Activated naive CD4-positive, alpha-beta T cell treated with anti-CD3 and anti-CD28 coated beads, Interleukin-2, amount 50 U/mL, for 24 hours (primary cell): Measurements from ENCODE around the gene MACROD2.
"Not testable (repeated sequence)": the region's sequence is repeated elsewhere in the genome, so short reads cannot be mapped to it uniquely, and the experiment has no call there.

Experiments used
- H3K27ac Mint-ChIP-seq: one replicate; pipeline ENCODE4 v1.8.0; 2021; ENCODE audit warnings: mild to moderate bottlenecking, mixed read lengths
- H3K27me3 Mint-ChIP-seq: one replicate; pipeline ENCODE4 v1.8.0; 2021; ENCODE audit warnings: mixed read lengths
- H3K36me3 Mint-ChIP-seq: one replicate; pipeline ENCODE4 v1.8.0; 2021; ENCODE audit warnings: mixed read lengths
- H3K4me1 Mint-ChIP-seq: one replicate; pipeline ENCODE4 v1.8.0; 2021; ENCODE audit warnings: mixed read lengths
- H3K4me3 Mint-ChIP-seq: one replicate; pipeline ENCODE4 v1.8.0; 2021; ENCODE audit warnings: mild to moderate bottlenecking, mixed read lengths
- H3K9me3 Mint-ChIP-seq: one replicate; pipeline ENCODE4 v1.8.0; 2021; ENCODE audit warnings: mixed read lengths

Gene MACROD2

DNA sequence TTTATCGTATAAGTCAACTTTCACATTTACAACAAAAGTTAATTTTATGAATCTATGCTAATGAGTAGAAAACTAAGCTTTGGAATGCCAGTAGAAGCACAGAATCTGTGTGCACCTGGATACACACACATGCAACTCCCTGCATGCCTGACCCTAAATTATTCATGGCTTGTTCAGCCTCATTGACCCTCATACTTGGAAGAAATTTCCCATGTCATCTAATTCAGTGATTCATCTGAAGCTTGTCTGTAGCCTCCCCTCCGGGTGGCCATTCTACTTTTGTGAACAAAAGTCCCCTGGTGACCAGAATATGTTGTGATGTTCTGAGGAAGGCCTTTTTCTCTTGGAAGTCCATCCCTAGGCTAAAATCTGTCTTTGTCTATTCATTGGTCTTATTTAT is 1499.5 kb downstream of the MACROD2 start:
- H3K9me3 Mint-ChIP-seq = peaks cover 12% of the 10 kb centered on the region
- no peaks in the 10 kb centered on the region for H3K36me3 Mint-ChIP-seq
- no peak overlapping the region for H3K27ac Mint-ChIP-seq
- H3K27me3 Mint-ChIP-seq = no peaks in the 10 kb centered on the region
- H3K4me1 Mint-ChIP-seq = no peaks in the 10 kb centered on the region
- no peak overlapping the region for H3K4me3 Mint-ChIP-seq

DNA sequence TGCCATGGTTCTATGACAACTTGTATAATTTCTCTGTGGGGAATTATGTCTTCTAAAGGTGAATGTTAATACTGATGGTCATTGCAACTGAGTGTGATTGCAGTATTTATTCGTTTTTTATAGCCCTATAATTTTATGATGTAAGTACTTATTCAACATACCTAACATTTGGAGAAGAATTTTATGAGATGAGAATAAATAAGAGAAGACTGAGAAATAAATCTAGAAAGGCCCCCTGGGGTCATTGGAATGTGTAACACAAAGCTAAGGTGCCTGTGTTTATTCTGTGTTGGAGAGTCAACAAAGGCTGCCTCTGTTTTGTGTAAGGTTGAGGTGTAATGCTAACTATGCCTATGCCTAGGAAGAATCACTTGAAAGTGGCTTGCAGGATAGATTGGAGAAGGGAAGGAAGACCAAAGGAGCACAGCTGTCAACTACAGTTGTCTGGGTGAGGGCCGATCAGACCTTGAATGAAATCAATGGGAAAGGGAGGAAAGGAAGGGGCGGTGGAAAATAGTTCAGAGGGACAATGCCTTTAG is 1501.3 kb downstream of the MACROD2 start:
- H3K27me3 Mint-ChIP-seq = no peaks in the 10 kb centered on the region
- H3K4me3 Mint-ChIP-seq = no peak overlapping the region
- no peak overlapping the region for H3K27ac Mint-ChIP-seq
- H3K36me3 Mint-ChIP-seq = no peaks in the 10 kb centered on the region
- peaks cover 12% of the 10 kb centered on the region for H3K9me3 Mint-ChIP-seq
- H3K4me1 Mint-ChIP-seq = no peaks in the 10 kb centered on the region

DNA sequence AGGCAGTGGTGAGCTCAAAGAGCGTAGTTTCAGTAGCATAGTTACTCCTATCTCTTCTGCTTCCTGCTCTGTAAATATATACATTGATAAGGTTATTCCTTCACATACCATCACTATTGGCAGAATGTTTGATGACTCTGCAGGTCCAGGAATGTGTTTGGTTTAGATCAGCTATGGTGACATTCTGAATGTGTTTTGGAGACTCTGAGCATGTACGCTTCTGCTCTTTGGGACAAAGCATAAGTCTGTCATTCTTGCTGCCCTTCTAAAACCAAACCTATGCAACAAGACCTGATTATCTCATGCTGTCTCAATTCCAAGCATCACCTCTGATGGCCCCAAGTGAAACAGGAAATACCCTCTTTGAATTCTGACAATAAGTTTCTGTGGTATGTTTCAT is 1503.6 kb downstream of the MACROD2 start:
- no peaks in the 10 kb centered on the region for H3K36me3 Mint-ChIP-seq
- peaks cover 10% of the 10 kb centered on the region for H3K9me3 Mint-ChIP-seq
- H3K27ac Mint-ChIP-seq = no peak overlapping the region
- no peaks in the 10 kb centered on the region for H3K4me1 Mint-ChIP-seq
- no peaks in the 10 kb centered on the region for H3K27me3 Mint-ChIP-seq
- no peak overlapping the region for H3K4me3 Mint-ChIP-seq

DNA sequence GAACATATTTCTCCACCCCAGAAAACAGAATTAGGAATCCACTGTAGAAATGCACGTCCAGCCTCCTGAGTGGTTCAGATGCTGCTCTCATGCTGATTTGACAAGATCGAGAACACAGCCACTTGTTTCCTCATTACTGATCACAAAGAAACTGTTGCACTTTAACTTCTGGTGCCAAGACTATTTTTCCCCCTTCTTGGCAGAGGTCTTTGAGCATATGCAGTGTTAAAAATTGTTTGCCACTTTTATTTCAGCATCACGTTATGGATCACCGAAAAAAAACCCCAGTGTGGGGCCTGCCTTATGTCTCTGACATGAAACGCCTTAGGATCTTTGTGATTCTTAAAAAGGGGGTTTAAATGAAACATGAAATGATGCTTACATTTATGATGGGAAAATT is 1511.0 kb downstream of the MACROD2 start:
- H3K9me3 Mint-ChIP-seq = peaks cover 9% of the 10 kb centered on the region
- H3K4me3 Mint-ChIP-seq = no peak overlapping the region
- no peaks in the 10 kb centered on the region for H3K27me3 Mint-ChIP-seq
- no peak overlapping the region for H3K27ac Mint-ChIP-seq
- no peaks in the 10 kb centered on the region for H3K4me1 Mint-ChIP-seq
- no peaks in the 10 kb centered on the region for H3K36me3 Mint-ChIP-seq

DNA sequence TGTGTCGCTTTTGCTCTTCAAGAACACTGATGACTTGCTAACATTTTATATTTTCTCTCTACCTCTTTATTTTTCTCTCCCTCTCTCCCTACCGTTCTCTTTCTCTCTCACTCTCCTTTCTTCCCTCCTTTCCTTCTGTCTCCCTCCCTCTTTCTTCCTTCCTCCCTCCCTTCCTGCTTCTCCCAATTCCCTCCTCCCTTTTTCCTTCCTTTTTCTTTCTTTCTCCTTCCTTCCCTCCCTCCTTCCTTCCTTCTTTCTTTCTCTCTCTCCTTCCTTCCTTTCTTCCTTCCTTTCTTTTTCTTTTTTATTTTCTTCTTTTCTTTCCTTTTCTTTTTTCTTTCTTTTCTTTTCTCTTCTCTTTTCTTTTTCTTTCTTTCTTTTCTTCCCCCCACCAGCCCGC is 1511.8 kb downstream of the MACROD2 start:
- Mint-ChIP-seq H3K27ac (no peak overlapping the region), H3K27me3 (no peaks in the 10 kb centered on the region), H3K9me3 (peaks cover 9% of the 10 kb centered on the region), H3K4me1 (no peaks in the 10 kb centered on the region), H3K4me3 (no peak overlapping the region), H3K36me3 (no peaks in the 10 kb centered on the region)

DNA sequence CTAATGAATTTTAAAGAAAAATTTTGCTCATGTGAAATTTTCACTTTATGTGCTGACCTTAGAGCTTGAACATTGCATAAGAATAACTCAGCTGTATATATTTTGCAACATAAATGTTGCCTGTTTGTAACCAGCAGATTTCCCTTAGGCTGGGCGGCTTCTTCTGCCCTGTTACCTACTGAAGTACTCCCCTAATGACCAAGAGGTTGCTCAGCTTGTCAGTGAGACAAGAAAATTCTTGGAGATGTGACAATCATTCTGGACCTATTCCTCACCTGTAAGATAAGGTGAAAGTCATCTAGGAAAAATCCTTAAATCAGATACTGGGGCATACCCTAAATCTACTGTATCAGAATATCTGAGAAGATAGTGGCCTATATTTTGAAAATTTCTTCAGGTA is 1516.2 kb downstream of the MACROD2 start:
- Mint-ChIP-seq H3K4me1 (no peaks in the 10 kb centered on the region), H3K36me3 (no peaks in the 10 kb centered on the region), H3K27ac (no peak overlapping the region), H3K4me3 (no peak overlapping the region), H3K27me3 (no peaks in the 10 kb centered on the region), H3K9me3 (no peaks in the 10 kb centered on the region)

DNA sequence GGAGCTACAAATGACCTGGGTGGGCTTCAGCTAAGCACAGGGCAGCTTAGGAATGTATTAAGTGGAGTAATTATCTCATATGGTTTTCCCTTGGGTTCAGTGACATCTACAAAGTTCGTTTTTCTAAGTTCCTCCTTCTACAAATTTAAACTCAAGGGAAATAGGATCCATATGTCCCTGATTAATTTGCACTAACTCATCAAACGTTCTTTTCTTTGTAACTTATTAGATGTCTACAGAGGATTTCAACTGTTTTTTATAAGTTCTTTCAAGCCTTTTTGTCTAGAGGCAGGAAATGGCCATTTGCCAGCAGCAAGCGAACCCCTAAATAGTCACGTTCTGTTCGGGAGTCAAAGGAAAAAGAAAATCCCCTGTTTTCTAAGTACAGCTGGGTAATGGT is 1517.6 kb downstream of the MACROD2 start:
- no peaks in the 10 kb centered on the region for H3K27me3 Mint-ChIP-seq
- H3K4me3 Mint-ChIP-seq = no peak overlapping the region
- H3K36me3 Mint-ChIP-seq = no peaks in the 10 kb centered on the region
- H3K4me1 Mint-ChIP-seq = no peaks in the 10 kb centered on the region
- no peak overlapping the region for H3K27ac Mint-ChIP-seq
- H3K9me3 Mint-ChIP-seq = peaks cover 5% of the 10 kb centered on the region

DNA sequence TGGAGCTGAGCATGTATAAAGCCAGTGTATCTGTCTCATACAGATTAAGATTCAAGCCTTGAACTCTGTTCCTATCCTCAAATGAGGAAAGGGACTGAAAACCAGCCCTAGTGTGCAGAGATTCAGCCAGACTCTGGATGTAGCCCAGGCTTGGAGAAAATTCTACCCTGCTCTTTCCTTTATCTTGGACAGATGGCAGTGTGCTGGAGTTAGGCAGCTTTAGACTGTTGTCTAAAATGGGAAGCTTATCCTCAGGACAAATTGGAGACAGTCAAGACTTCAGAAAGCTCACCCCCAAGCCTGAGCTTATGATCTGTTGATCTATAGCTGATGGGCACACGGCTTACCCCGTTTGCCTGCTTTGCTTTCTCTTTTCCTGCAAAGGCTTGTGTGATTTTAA is 1520.4 kb downstream of the MACROD2 start:
- Mint-ChIP-seq H3K4me1 (no peaks in the 10 kb centered on the region), H3K36me3 (no peaks in the 10 kb centered on the region), H3K4me3 (no peak overlapping the region)

DNA sequence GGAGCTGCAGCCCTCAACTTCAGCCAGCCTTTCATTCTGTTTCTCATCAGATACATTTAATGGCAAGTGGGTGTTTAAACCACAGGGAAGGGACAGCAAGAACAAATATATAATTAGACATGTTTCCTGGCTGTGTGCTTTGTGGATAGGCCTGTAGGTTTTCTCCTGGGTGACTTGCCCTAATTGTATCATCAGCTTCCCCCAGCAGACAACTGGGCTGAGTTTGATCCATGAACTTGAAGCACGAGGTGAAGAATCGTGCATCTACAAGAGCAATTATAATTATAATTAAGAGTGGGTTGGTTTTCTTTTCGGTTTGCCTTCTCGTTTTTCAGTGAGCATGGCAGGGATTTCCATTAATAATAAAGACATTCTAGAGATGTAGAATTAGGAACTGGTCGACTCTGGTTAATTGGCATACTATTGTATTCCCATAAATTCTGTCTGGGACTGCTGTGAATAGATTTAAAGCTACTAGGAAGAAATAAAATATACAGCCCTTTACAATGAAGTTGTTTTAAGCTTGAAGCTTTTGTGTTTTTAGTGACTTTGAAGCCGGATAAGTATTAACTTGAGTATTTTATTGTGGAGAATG is 1525.7 kb downstream of the MACROD2 start:
- no peaks in the 10 kb centered on the region for H3K36me3 Mint-ChIP-seq
- no peaks in the 10 kb centered on the region for H3K4me1 Mint-ChIP-seq
- peaks cover 12% of the 10 kb centered on the region for H3K9me3 Mint-ChIP-seq
- no peak overlapping the region for H3K27ac Mint-ChIP-seq
- no peaks in the 10 kb centered on the region for H3K27me3 Mint-ChIP-seq
- H3K4me3 Mint-ChIP-seq = no peak overlapping the region

More for the DNA sequence above, 1520.4 kb downstream of the MACROD2 start:
- no peaks in the 10 kb centered on the region for H3K27me3 Mint-ChIP-seq
- H3K9me3 Mint-ChIP-seq = peaks cover 12% of the 10 kb centered on the region
- no peak overlapping the region for H3K27ac Mint-ChIP-seq

DNA sequence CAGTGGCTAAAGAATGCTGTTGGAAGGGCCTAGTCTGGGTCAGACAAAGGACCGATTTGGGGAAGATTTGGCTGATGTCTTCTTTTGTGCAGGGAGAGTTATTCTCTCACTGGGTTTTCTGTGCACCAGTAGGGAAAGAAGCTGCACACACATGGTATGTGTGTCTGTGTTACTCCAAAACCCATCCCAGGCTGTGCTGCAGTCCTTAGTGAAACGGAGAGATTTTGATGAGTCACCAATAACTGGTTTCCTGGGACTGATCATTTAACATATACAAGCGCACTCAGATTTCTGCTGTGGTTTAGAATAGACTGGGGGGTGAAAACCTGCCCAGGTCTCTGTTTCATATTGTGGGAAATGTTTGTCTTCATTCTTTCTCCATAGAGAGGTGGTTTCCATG is 1528.1 kb downstream of the MACROD2 start:
- H3K27ac Mint-ChIP-seq = no peak overlapping the region
- H3K4me1 Mint-ChIP-seq = no peaks in the 10 kb centered on the region
- no peaks in the 10 kb centered on the region for H3K36me3 Mint-ChIP-seq
- H3K9me3 Mint-ChIP-seq = peaks cover 7% of the 10 kb centered on the region
- no peaks in the 10 kb centered on the region for H3K27me3 Mint-ChIP-seq
- no peak overlapping the region for H3K4me3 Mint-ChIP-seq

DNA sequence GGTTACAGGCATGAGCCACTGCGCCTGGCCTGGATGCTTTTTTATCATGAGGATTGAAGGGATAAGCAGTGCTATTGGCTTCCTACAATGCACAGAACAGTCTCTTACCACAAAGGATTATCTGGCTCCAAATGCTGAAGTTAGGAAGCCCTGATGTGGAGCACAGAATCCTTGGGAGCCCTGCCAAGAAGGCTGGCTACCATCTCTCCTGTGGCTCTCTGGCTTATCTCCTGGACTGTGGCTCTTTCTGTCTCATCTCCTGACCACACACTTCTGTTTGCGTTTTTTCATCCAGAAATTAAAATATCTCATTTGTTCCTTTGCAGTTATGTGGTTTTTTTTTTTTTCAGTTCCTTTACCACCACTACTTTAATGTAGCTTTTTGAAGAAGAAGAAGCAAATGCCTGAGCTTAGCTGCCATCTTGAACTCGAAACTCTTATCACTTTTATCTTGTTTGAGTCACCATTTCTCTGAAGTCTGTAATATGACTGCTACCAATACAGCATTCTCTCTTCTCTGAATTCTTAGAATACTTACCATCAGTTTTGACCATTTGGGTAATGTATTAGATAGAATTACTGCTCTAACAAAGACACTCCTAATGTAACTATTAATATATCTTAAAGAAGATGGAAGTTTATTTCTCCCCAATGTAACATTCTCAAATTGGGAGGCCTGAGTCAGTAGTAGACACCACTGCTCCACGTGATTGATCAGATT is 1533.2 kb downstream of the MACROD2 start:
- Mint-ChIP-seq H3K27me3 (no peaks in the 10 kb centered on the region), H3K36me3 (no peaks in the 10 kb centered on the region), H3K4me3 (no peak overlapping the region), H3K27ac (no peak overlapping the region), H3K9me3 (peaks cover 4% of the 10 kb centered on the region), H3K4me1 (no peaks in the 10 kb centered on the region)

DNA sequence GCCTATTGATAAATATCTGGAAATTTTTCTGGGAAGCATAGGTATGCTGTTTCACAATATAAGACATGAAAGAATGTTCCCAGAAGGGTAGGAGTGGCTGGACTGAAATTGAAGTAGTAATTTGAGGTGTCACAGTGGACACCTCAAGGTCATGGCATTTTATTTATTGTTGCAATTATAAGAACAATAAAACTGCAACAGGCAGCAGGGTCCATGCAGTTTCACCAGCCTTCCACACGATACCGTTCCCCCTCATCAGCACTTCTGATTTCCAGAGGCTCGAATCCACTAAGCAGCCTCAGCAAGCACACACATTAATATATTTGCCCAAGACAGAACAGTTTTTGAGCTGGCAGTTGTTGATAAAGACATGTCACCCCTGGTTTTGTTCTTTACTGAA is 1540.5 kb downstream of the MACROD2 start:
- H3K4me3 Mint-ChIP-seq = no peak overlapping the region
- H3K27ac Mint-ChIP-seq = no peak overlapping the region
- no peaks in the 10 kb centered on the region for H3K4me1 Mint-ChIP-seq
- no peaks in the 10 kb centered on the region for H3K27me3 Mint-ChIP-seq
- H3K36me3 Mint-ChIP-seq = no peaks in the 10 kb centered on the region
- H3K9me3 Mint-ChIP-seq = peaks cover 8% of the 10 kb centered on the region

DNA sequence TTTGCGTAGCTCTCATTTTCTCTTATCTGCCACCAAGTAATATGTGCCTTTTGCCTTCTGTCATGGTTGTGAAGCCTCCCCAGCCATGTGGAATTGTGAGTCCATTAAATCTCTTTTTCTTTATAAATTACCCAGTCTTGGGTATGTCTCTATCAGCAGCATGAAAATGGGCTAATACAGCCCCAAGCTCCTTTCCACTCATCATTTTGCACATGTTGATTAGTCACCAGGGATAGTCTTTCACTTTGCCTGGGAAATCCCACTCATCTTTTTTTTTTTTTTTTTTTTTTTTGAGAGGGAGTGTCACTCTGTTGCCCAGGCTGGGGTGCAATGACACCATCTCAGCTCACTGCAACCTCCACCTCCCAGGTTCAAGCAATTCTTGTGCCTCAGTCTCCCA is 1541.9 kb downstream of the MACROD2 start:
- H3K36me3 Mint-ChIP-seq = not testable (repeated sequence)

DNA sequence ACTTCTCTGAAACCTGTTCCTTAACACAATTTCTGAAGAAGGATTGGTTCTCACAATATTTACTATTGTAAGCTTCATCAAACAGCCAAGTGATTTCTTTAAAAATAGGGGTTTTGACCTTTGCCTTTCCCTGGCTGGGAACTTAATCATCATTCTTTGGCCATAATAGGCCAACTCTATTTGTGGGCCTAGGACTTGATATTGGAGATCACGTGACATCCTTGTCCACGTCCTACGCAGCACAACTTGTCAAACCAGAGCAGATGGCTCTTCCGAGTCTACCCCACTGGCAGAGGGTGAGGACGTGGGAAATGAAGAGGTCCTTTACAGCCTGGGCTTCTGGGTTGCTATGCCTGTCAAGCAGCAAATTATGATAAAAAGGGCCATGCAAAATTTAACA is 1547.3 kb downstream of the MACROD2 start:
- H3K36me3 Mint-ChIP-seq = no peaks in the 10 kb centered on the region
- H3K9me3 Mint-ChIP-seq = peaks cover 14% of the 10 kb centered on the region

More for the DNA sequence above, 1541.9 kb downstream of the MACROD2 start:
- not testable (repeated sequence) for H3K9me3 Mint-ChIP-seq, H3K27ac Mint-ChIP-seq, H3K27me3 Mint-ChIP-seq, H3K4me1 Mint-ChIP-seq, H3K4me3 Mint-ChIP-seq

DNA sequence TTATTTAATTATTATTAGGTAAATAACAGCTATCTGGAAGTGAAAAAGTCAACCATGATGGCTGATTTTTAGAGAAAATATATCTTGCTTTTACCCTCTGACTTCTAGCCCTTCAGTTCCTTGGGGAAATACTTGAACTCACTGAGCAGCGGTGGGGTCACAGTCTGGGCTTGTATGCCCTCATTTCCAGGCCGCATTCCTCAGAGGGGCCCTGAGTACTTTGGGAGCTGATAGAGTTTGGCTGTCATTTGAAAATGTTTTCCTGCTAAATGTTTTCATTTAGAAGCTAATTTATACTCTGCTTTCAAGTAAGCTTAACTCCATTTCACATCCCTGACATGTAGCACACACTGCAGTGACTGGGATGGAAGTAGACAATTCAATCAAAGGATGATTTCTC is 1549.4 kb downstream of the MACROD2 start:
- no peaks in the 10 kb centered on the region for H3K27me3 Mint-ChIP-seq
- H3K27ac Mint-ChIP-seq = no peak overlapping the region
- peaks cover 14% of the 10 kb centered on the region for H3K9me3 Mint-ChIP-seq
- H3K4me3 Mint-ChIP-seq = no peak overlapping the region
- no peaks in the 10 kb centered on the region for H3K4me1 Mint-ChIP-seq
- no peaks in the 10 kb centered on the region for H3K36me3 Mint-ChIP-seq

More for the DNA sequence above, 1547.3 kb downstream of the MACROD2 start:
- H3K27me3 Mint-ChIP-seq = no peaks in the 10 kb centered on the region
- no peak overlapping the region for H3K4me3 Mint-ChIP-seq
- no peaks in the 10 kb centered on the region for H3K4me1 Mint-ChIP-seq
- no peak overlapping the region for H3K27ac Mint-ChIP-seq

DNA sequence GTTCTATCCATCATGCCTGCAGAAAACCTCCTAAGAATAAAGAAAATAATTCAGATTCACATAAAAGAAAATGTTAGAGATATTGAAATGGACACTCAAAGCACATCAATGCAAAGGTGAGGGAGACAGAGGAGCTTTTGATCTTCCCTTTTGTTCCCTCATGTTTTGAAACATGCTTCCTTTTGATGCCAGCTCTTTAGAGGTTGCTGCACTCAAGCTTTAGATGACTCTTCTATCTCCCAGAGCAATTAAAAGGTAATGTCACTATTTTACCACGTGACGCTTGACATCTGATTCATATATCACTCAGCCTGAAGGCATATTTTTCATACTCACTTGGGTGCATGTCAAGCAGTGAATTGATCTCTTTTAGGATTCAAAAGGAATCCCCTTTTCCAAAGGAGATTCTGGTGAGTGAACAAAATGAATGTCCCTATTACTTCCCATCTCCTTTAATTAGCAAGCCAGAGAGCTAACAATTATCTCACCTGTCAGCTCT is 1551.3 kb downstream of the MACROD2 start:
- Mint-ChIP-seq H3K4me1 (no peaks in the 10 kb centered on the region), H3K4me3 (no peak overlapping the region), H3K36me3 (no peaks in the 10 kb centered on the region), H3K9me3 (peaks cover 9% of the 10 kb centered on the region), H3K27me3 (no peaks in the 10 kb centered on the region), H3K27ac (no peak overlapping the region)
